Right atrium auricular region (tissue), 2 donors: ENCODE data around the gene UBAC2. TPM values are rescaled to one million over a fixed set of nuclear protein-coding genes. Genes with fewer than 3 reads are reported as not detected.

Source experiments
- DNase-seq: peaks from one replicate; pipeline ENCODE4 v3.0.0-alpha.2; 2019; ENCODE audit warnings: low spot score
- H3K27ac ChIP-seq, 2 donors: fragments of 200-600 bp; sonication (generic); 1 replicate in 1 of 2; 2 replicates in 1 of 2; pipeline ENCODE4 v1.5.1; 2016 to 2019
- H3K27me3 ChIP-seq, 2 donors: fragments of 200-600 bp; sonication (generic); one replicate each; pipeline versions ENCODE4 v1.5.1 to v1.6.0; 2017 to 2019
- H3K36me3 ChIP-seq: fragments of 200-600 bp; sonication (generic); one replicate; pipeline ENCODE4 v1.5.1; 2016
- H3K4me1 ChIP-seq, 2 donors: fragments of 200-600 bp; sonication (generic); one replicate each; pipeline versions ENCODE4 v1.5.1 to v1.6.0; 2017 to 2019
- H3K4me3 ChIP-seq, 2 donors: fragments of 200-600 bp; sonication (generic); 1 replicate in 1 of 2; 2 replicates in 1 of 2; pipeline ENCODE4 v1.5.1; 2017 to 2019; ENCODE audit warnings: mild to moderate bottlenecking in 1 of 2, moderate library complexity in 1 of 2
- H3K9me3 ChIP-seq, 2 donors: fragments of 200-600 bp; sonication (generic); one replicate each; pipeline ENCODE4 v1.5.1; 2019
- CTCF ChIP-seq, 2 donors: fragments of 200-600 bp; sonication (generic); IDR thresholded peaks; one replicate each; pipeline ENCODE4 v1.5.1; 2019; ENCODE audit warnings: antibody characterized with exemption in 2 of 2
- total RNA-seq, 2 donors: library from RNA; depleted of rRNA; stranded (reverse); fragments of >200 nt; gene quantifications; one replicate each; pipeline ENCODE4 v1.1.0, GENCODE V29; 2016

The UBAC2 gene
- total RNA-seq, 2 donors from 2014 or later, result 47.5 to 50.7 TPM

DNA sequence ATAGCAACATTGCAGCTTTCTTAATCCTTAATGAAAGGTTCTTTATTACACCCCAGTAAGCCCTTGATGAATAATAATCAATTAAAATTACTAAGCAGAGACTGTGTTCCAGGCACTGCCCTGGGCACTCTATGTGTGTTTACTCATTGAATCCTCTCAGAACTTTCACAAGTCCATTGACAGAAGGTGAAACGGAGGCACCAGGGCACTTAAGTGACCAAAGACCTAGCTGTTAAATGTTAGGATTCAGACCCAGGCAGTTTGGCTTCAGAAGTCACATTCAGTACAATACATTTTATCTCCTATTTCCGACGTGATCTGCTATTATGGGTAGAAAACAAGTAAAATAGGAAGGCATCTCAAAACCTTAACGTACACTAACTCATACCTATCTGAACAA lies 103.9 kb downstream of the UBAC2 start:
- no peak for DNase-seq
- Histone ChIP-seq H3K4me3 (no peak overlapping the region), H3K27ac (peak overlapping the region; percentile 30 to 64), H3K9me3 (no peaks in the 10 kb centered on the region), H3K4me1 (peaks cover 0 to 12% of the 10 kb centered on the region in 2 donors), H3K36me3 (no peaks in the 10 kb centered on the region), H3K27me3 (no peaks in the 10 kb centered on the region)
- no peak for TF ChIP-seq CTCF (IDR thresholded peaks at IDR 0.05)

GRCh38 chr13:99305158-99305557 lies 104.5 kb downstream of the UBAC2 start:
- H3K27me3 ChIP-seq, result no peaks in the 10 kb centered on the region
- no peak for TF ChIP-seq CTCF (IDR thresholded peaks at IDR 0.05)
- no peaks in the 10 kb centered on the region for H3K36me3 ChIP-seq
- peaks cover 0 to 12% of the 10 kb centered on the region in 2 donors for H3K4me1 ChIP-seq
- H3K27ac ChIP-seq, result peak overlapping the region; percentile 30 to 64
- H3K4me3 ChIP-seq, result peak overlapping the region in 1 of 2 donors; percentile 12
- H3K9me3 ChIP-seq, result no peaks in the 10 kb centered on the region
- no peak for DNase-seq

- peak overlapping the region in 1 of 2 donors; percentile 12 for H3K4me3 ChIP-seq
- peaks cover 0 to 12% of the 10 kb centered on the region in 2 donors for H3K4me1 ChIP-seq
- no peaks in the 10 kb centered on the region for H3K36me3 ChIP-seq
- no peaks in the 10 kb centered on the region for H3K9me3 ChIP-seq
- peak overlapping the region; percentile 59 to 64 for H3K27ac ChIP-seq
- DNase-seq, result no peak
- TF ChIP-seq CTCF (IDR thresholded peaks at IDR 0.05), result no peak
- no peaks in the 10 kb centered on the region for H3K27me3 ChIP-seq
Observed at GRCh38 chr13:99305566-99305965, 104.9 kb downstream of the UBAC2 start.

DNA sequence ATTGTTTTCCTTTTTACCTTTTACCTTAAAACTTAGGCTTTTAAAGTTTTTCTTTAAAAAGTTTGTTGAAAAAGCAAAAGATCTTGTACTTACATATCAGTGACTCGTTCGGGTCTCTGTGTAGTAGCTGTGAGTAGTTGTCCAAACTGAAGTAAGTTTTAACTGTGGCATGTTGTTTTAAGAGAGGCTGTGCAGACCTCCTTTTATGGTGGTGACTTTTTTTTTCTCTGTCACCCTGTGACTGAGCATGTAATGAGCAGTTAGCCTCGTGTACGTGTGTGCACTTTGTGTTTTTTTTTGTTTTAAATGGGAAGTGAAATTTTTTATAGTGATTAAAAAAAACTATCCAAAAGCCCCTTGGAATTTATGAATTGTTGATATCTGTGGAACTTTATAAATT lies 106.6 kb downstream of the UBAC2 start, which contains the start of gene GPR183:
Gene GPR183 (minus strand): TSS at position 153 of the 400 bp plus-strand sequence. CDS start 11,254 bp downstream, outside the sequence.
- TF ChIP-seq CTCF (IDR thresholded peaks at IDR 0.05), result no peak
- Histone ChIP-seq H3K4me3 (peak within 1 kb of the TSS; percentile 12 to 20), H3K4me1 (peaks cover 0 to 12% of the 10 kb centered on the region in 2 donors), H3K36me3 (no peaks in the 10 kb centered on the region), H3K27ac (peak within 1 kb of the TSS; percentile 59 to 64), H3K27me3 (no peaks in the 10 kb centered on the region), H3K9me3 (no peaks in the 10 kb centered on the region)
- DNase-seq, result no peak

DNA sequence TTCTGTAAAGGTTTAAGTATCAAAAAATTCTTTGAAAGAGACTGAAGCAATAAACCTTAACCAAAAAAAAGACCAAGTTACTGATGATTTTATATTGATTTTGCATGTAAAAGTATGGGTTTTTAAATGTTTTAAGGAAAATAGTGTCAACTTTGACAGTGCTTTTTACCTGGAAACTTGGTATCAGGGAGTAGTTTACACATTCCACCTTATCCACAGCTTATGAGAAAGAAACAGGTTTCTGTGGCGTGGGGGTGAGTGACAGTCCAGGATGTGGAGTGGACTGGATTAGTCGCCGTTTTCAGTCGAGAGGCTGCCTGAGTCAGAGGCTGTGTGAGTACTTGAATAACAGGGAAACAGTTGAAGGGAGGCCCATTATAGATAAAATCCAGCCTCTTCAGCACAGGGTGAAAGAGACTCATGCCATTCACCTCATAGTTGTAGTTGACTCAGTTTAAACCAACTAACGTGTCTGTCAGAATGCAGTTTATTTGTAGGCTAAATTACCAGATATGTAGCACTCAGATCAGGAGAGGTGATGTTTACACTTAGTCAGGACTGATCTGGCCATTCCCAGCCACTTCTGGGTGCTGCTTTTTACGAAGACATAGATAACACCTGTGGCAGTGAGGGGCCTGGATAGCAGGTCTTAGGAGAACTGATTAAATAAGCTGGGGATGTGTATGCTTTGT lies 107.1 kb downstream of the UBAC2 start:
- H3K36me3 ChIP-seq, result no peaks in the 10 kb centered on the region
- peak overlapping the region; percentile 59 to 64 for H3K27ac ChIP-seq
- H3K27me3 ChIP-seq, result no peaks in the 10 kb centered on the region
- H3K4me1 ChIP-seq, result peaks cover 0 to 12% of the 10 kb centered on the region in 2 donors
- no peak overlapping the region for H3K4me3 ChIP-seq
- no peak for DNase-seq
- TF ChIP-seq CTCF (IDR thresholded peaks at IDR 0.05), result no peak
- no peaks in the 10 kb centered on the region for H3K9me3 ChIP-seq
